KBM-7 (cell line): ENCODE results near the gene INHBB.

Experiments used
- DNase-seq: peaks from one replicate; pipeline ENCODE4 v3.0.0-alpha.2; 2015
- in situ Hi-C: fragments of 300-500 bp; cut with MboI; formaldehyde crosslinking; loops from 2 replicates; pipeline ENCODE4 v1.14.3; 2020; ENCODE audit warnings: low sequenced_read_pairs, low pct_unique_long_range_greater_than_20kb, mixed read lengths

Gene INHBB

GRCh38 chr2:120350801-120351320, 4.9 kb downstream of the INHBB start:
- DNase-seq, result no peak
- in situ Hi-C loops, result no loop called here

GRCh38 chr2:120352696-120353590, 7.0 kb downstream of the INHBB start:
- DNase-seq, result no peak
- in situ Hi-C loops, result no loop called here

- in situ Hi-C loops, result no loop called here
- DNase-seq, result no peak
Observed at GRCh38 chr2:120353591-120353898, 7.6 kb downstream of the INHBB start.

- no peak for DNase-seq
- in situ Hi-C loops, result no loop called here
Observed at GRCh38 chr2:120353931-120354330, 8.0 kb downstream of the INHBB start.

GRCh38 chr2:120354467-120354866, 8.5 kb downstream of the INHBB start:
- no peak for DNase-seq
- in situ Hi-C loops, result no loop called here

GRCh38 chr2:120354935-120355779, 9.2 kb downstream of the INHBB start:
- no peak for DNase-seq
- in situ Hi-C loops, result no loop called here

- DNase-seq, result no peak
- in situ Hi-C loops, result no loop called here
Observed at GRCh38 chr2:120355780-120356266, 9.9 kb downstream of the INHBB start.

GRCh38 chr2:120357768-120358167, 11.8 kb downstream of the INHBB start:
- in situ Hi-C loops, result no loop called here
- no peak for DNase-seq

GRCh38 chr2:120358734-120359465, 13.0 kb downstream of the INHBB start:
- no peak for DNase-seq
- in situ Hi-C loops, result no loop called here

- in situ Hi-C loops, result no loop called here
- no peak for DNase-seq
Observed at GRCh38 chr2:120360307-120360855, 14.4 kb downstream of the INHBB start.

- in situ Hi-C loops, result no loop called here
- no peak for DNase-seq
Observed at GRCh38 chr2:120362926-120363325, 17.0 kb downstream of the INHBB start.

- in situ Hi-C loops, result no loop called here
- DNase-seq, result no peak
Observed at GRCh38 chr2:120365236-120365793, 19.4 kb downstream of the INHBB start.

GRCh38 chr2:120366698-120367097, 20.8 kb downstream of the INHBB start:
- in situ Hi-C loops, result no loop called here
- DNase-seq, result no peak

GRCh38 chr2:120367221-120367620, 21.3 kb downstream of the INHBB start:
- in situ Hi-C loops, result no loop called here
- DNase-seq, result no peak

GRCh38 chr2:120367649-120368048, 21.7 kb downstream of the INHBB start:
- in situ Hi-C loops, result no loop called here
- no peak for DNase-seq

- no peak for DNase-seq
- in situ Hi-C loops, result no loop called here
Observed at GRCh38 chr2:120368086-120368485, 22.1 kb downstream of the INHBB start.

GRCh38 chr2:120369250-120369649, 23.3 kb downstream of the INHBB start:
- in situ Hi-C loops, result no loop called here
- no peak for DNase-seq

- no peak for DNase-seq
- in situ Hi-C loops, result no loop called here
Observed at GRCh38 chr2:120371969-120372625, 26.2 kb downstream of the INHBB start.
